Measurements from ENCODE around the gene FAM25A.
A peak's percentile ranks its signal among the peaks of the same experiment; 100 is the strongest.
"Not testable (repeated sequence)": the region's sequence is repeated elsewhere in the genome, so short reads cannot be mapped to it uniquely, and the experiment has no call there.

Gene FAM25A

GRCh38 chr10:87030912-87031635, 11.0 kb downstream of the FAM25A start:
- no peak for DNase-seq (ENCODE audit: low read depth)
- no peak for TF ChIP-seq CTCF (conservative IDR thresholded peaks at IDR 0.05; ENCODE audit: control insufficient read depth, insufficient read depth, low read depth, low read length)
- no peak overlapping the region for H3K4me3 ChIP-seq (ENCODE audit: control insufficient read depth, low read depth, low read length)

GRCh38 chr10:87036623-87037022, 16.5 kb downstream of the FAM25A start:
- H3K4me3 ChIP-seq (ENCODE audit: control insufficient read depth, low read depth, low read length): no peak overlapping the region
- no peak for TF ChIP-seq CTCF (conservative IDR thresholded peaks at IDR 0.05; ENCODE audit: control insufficient read depth, insufficient read depth, low read depth, low read length)
- DNase-seq (ENCODE audit: low read depth): no peak

GRCh38 chr10:87038286-87038717, 18.2 kb downstream of the FAM25A start:
- H3K4me3 ChIP-seq (ENCODE audit: control insufficient read depth, low read depth, low read length): no peak overlapping the region
- no peak for TF ChIP-seq CTCF (conservative IDR thresholded peaks at IDR 0.05; ENCODE audit: control insufficient read depth, insufficient read depth, low read depth, low read length)
- no peak for DNase-seq (ENCODE audit: low read depth)

GRCh38 chr10:87038786-87039185, 18.7 kb downstream of the FAM25A start:
- DNase-seq (ENCODE audit: low read depth): peak; percentile 25
- H3K4me3 ChIP-seq (ENCODE audit: control insufficient read depth, low read depth, low read length): no peak overlapping the region
- TF ChIP-seq CTCF (conservative IDR thresholded peaks at IDR 0.05; ENCODE audit: control insufficient read depth, insufficient read depth, low read depth, low read length): no peak

GRCh38 chr10:87043579-87043978, 23.5 kb downstream of the FAM25A start:
- H3K4me3 ChIP-seq (ENCODE audit: control insufficient read depth, low read depth, low read length); DNase-seq (ENCODE audit: low read depth): not testable (repeated sequence)

GRCh38 chr10:87045434-87045938, 25.4 kb downstream of the FAM25A start:
- H3K4me3 ChIP-seq (ENCODE audit: control insufficient read depth, low read depth, low read length): no peak overlapping the region
- DNase-seq (ENCODE audit: low read depth): no peak
- no peak for TF ChIP-seq CTCF (conservative IDR thresholded peaks at IDR 0.05; ENCODE audit: control insufficient read depth, insufficient read depth, low read depth, low read length)

- no peak overlapping the region for H3K4me3 ChIP-seq (ENCODE audit: control insufficient read depth, low read depth, low read length)
- DNase-seq (ENCODE audit: low read depth): no peak
- TF ChIP-seq CTCF (conservative IDR thresholded peaks at IDR 0.05; ENCODE audit: control insufficient read depth, insufficient read depth, low read depth, low read length): no peak
Measured at GRCh38 chr10:87053111-87053510, 33.0 kb downstream of the FAM25A start.
